A375 (cell line): Measurements from ENCODE around the gene CPA2. TPM values are rescaled to one million over a fixed set of nuclear protein-coding genes. Genes with fewer than 3 reads are reported as not detected.

Source experiments
- total RNA-seq: library from RNA; depleted of rRNA; stranded (reverse); fragments of >200 nt; shearing (Covaris generic); gene quantifications from 2 replicates; pipeline ENCODE4 v1.2.3, GENCODE V29; 2014; rRNA removed

CPA2 gene
- 0.48 TPM in 1 of 2 replicates, not detected in the other for total RNA-seq

GRCh38 chr7:130266258-130266960, at the start of gene CPA2:
Gene CPA2 (plus strand): TSS chr7:130266863. CDS start chr7:130266882, 19 bp downstream.

GRCh38 chr7:130292682-130293257, 26.1 kb downstream of the CPA2 start, which contains the start of gene CPA4:
Gene CPA4 (plus strand): TSS chr7:130293161. CDS start chr7:130293181, 20 bp downstream.

Other genes starting within 250 kb of the CPA2 start
- 19.9 and 20.0 TPM in 2 replicates for gene ZC3HC1, start 215.5 kb upstream of the CPA2 start, total RNA-seq
- 11.2 and 16.3 TPM in 2 replicates for gene KLHDC10, start 196.3 kb upstream of the CPA2 start, total RNA-seq
- gene TMEM209, start 61.5 kb upstream of the CPA2 start, total RNA-seq = 24.3 and 25.1 TPM in 2 replicates
- gene SSMEM1, start 59.0 kb upstream of the CPA2 start, total RNA-seq = not detected in 2 replicates
- 22.0 and 34.8 TPM in 2 replicates for gene CPA4, start 26.3 kb downstream of the CPA2 start, total RNA-seq
- gene CPA5, start 78.0 kb downstream of the CPA2 start, total RNA-seq = 0.11 TPM in 1 of 2 replicates, not detected in the other
- not detected in 2 replicates for gene CPA1, start 113.6 kb downstream of the CPA2 start, total RNA-seq
- gene CEP41, start 174.2 kb downstream of the CPA2 start, total RNA-seq = 16.2 and 22.3 TPM in 2 replicates
- gene MEST, start 225.2 kb downstream of the CPA2 start, total RNA-seq = 2.6 and 3.6 TPM in 2 replicates